ENCODE measurements around the gene ADORA1.

ADORA1 gene

GRCh38 chr1:203144661-203145060 is 17.1 kb downstream of the ADORA1 start:
- FAIRE-seq (no peak), DNase-seq (ENCODE audit: insufficient read length, low spot score) (no peak)
- TF ChIP-seq PAX5 (IDR thresholded peaks at IDR 0.05; ENCODE audit: insufficient read depth, low read length, severe bottlenecking) (no peak), SPI1 (IDR thresholded peaks at IDR 0.05; ENCODE audit: low read depth, low read length) (no peak), POLR2A (IDR thresholded peaks at IDR 0.05; ENCODE audit: low read depth, low read length) (no peak), POU2F2 (IDR thresholded peaks at IDR 0.05; ENCODE audit: low read depth, low read length) (no peak), POLR2AphosphoS5 (IDR thresholded peaks at IDR 0.05; ENCODE audit: low read depth, low read length) (no peak), TAF1 (IDR thresholded peaks at IDR 0.05; ENCODE audit: low read depth, low read length) (no peak)

GRCh38 chr1:203145321-203146041 is 18.0 kb downstream of the ADORA1 start:
- TF ChIP-seq POLR2AphosphoS5 (IDR thresholded peaks at IDR 0.05; ENCODE audit: low read depth, low read length) = no peak
- no peak for TF ChIP-seq SPI1 (IDR thresholded peaks at IDR 0.05; ENCODE audit: low read depth, low read length)
- no peak for TF ChIP-seq POU2F2 (IDR thresholded peaks at IDR 0.05; ENCODE audit: low read depth, low read length)
- TF ChIP-seq POLR2A (IDR thresholded peaks at IDR 0.05; ENCODE audit: low read depth, low read length) = no peak
- no peak for TF ChIP-seq PAX5 (IDR thresholded peaks at IDR 0.05; ENCODE audit: insufficient read depth, low read length, severe bottlenecking)
- no peak for TF ChIP-seq TAF1 (IDR thresholded peaks at IDR 0.05; ENCODE audit: low read depth, low read length)
- DNase-seq (ENCODE audit: insufficient read length, low spot score) (no peak), FAIRE-seq (no peak)

- no peak for TF ChIP-seq SPI1 (IDR thresholded peaks at IDR 0.05; ENCODE audit: low read depth, low read length)
- no peak for TF ChIP-seq POLR2AphosphoS5 (IDR thresholded peaks at IDR 0.05; ENCODE audit: low read depth, low read length)
- TF ChIP-seq TAF1 (IDR thresholded peaks at IDR 0.05; ENCODE audit: low read depth, low read length) = no peak
- no peak for TF ChIP-seq POU2F2 (IDR thresholded peaks at IDR 0.05; ENCODE audit: low read depth, low read length)
These were observed 18.5 kb downstream of the ADORA1 start for GRCh38 chr1:203146042-203146369.

GRCh38 chr1:203146537-203146936 is 19.0 kb downstream of the ADORA1 start:
- no peak for DNase-seq (ENCODE audit: insufficient read length, low spot score)
- TF ChIP-seq TAF1 (IDR thresholded peaks at IDR 0.05; ENCODE audit: low read depth, low read length) (no peak), POU2F2 (IDR thresholded peaks at IDR 0.05; ENCODE audit: low read depth, low read length) (no peak), SPI1 (IDR thresholded peaks at IDR 0.05; ENCODE audit: low read depth, low read length) (no peak), POLR2AphosphoS5 (IDR thresholded peaks at IDR 0.05; ENCODE audit: low read depth, low read length) (no peak), POLR2A (IDR thresholded peaks at IDR 0.05; ENCODE audit: low read depth, low read length) (no peak), PAX5 (IDR thresholded peaks at IDR 0.05; ENCODE audit: insufficient read depth, low read length, severe bottlenecking) (no peak)
- no peak for FAIRE-seq

More at GRCh38 chr1:203146042-203146369, 18.5 kb downstream of the ADORA1 start:
- FAIRE-seq = no peak
- no peak for DNase-seq (ENCODE audit: insufficient read length, low spot score)

- FAIRE-seq (no peak), DNase-seq (ENCODE audit: insufficient read length, low spot score) (no peak)
- TF ChIP-seq TAF1 (IDR thresholded peaks at IDR 0.05; ENCODE audit: low read depth, low read length) (no peak), POLR2AphosphoS5 (IDR thresholded peaks at IDR 0.05; ENCODE audit: low read depth, low read length) (no peak), POU2F2 (IDR thresholded peaks at IDR 0.05; ENCODE audit: low read depth, low read length) (no peak), SPI1 (IDR thresholded peaks at IDR 0.05; ENCODE audit: low read depth, low read length) (no peak), POLR2A (IDR thresholded peaks at IDR 0.05; ENCODE audit: low read depth, low read length) (no peak), PAX5 (IDR thresholded peaks at IDR 0.05; ENCODE audit: insufficient read depth, low read length, severe bottlenecking) (no peak)
These were observed 19.9 kb downstream of the ADORA1 start for GRCh38 chr1:203147376-203147775.

- no peak for FAIRE-seq
- no peak for DNase-seq (ENCODE audit: insufficient read length, low spot score)
- no peak for TF ChIP-seq POU2F2 (IDR thresholded peaks at IDR 0.05; ENCODE audit: low read depth, low read length)
- TF ChIP-seq TAF1 (IDR thresholded peaks at IDR 0.05; ENCODE audit: low read depth, low read length) = no peak
- TF ChIP-seq PAX5 (IDR thresholded peaks at IDR 0.05; ENCODE audit: insufficient read depth, low read length, severe bottlenecking) = no peak
- TF ChIP-seq POLR2AphosphoS5 (IDR thresholded peaks at IDR 0.05; ENCODE audit: low read depth, low read length) = no peak
- TF ChIP-seq SPI1 (IDR thresholded peaks at IDR 0.05; ENCODE audit: low read depth, low read length) = no peak
- no peak for TF ChIP-seq POLR2A (IDR thresholded peaks at IDR 0.05; ENCODE audit: low read depth, low read length)
These were observed 20.6 kb downstream of the ADORA1 start for GRCh38 chr1:203148127-203148526.

- FAIRE-seq (no peak), DNase-seq (ENCODE audit: insufficient read length, low spot score) (no peak)
- TF ChIP-seq POU2F2 (IDR thresholded peaks at IDR 0.05; ENCODE audit: low read depth, low read length) = no peak
- no peak for TF ChIP-seq PAX5 (IDR thresholded peaks at IDR 0.05; ENCODE audit: insufficient read depth, low read length, severe bottlenecking)
- no peak for TF ChIP-seq POLR2AphosphoS5 (IDR thresholded peaks at IDR 0.05; ENCODE audit: low read depth, low read length)
- no peak for TF ChIP-seq POLR2A (IDR thresholded peaks at IDR 0.05; ENCODE audit: low read depth, low read length)
These were observed 21.1 kb downstream of the ADORA1 start for GRCh38 chr1:203148579-203148978.

GRCh38 chr1:203149188-203149840 is 21.8 kb downstream of the ADORA1 start:
- FAIRE-seq (no peak), DNase-seq (ENCODE audit: insufficient read length, low spot score) (no peak)
- TF ChIP-seq POLR2A (IDR thresholded peaks at IDR 0.05; ENCODE audit: low read depth, low read length) (no peak), SPI1 (IDR thresholded peaks at IDR 0.05; ENCODE audit: low read depth, low read length) (no peak), POU2F2 (IDR thresholded peaks at IDR 0.05; ENCODE audit: low read depth, low read length) (no peak), TAF1 (IDR thresholded peaks at IDR 0.05; ENCODE audit: low read depth, low read length) (no peak), POLR2AphosphoS5 (IDR thresholded peaks at IDR 0.05; ENCODE audit: low read depth, low read length) (no peak), PAX5 (IDR thresholded peaks at IDR 0.05; ENCODE audit: insufficient read depth, low read length, severe bottlenecking) (no peak)

- FAIRE-seq (no peak), DNase-seq (ENCODE audit: insufficient read length, low spot score) (no peak)
- TF ChIP-seq POU2F2 (IDR thresholded peaks at IDR 0.05; ENCODE audit: low read depth, low read length) = no peak
- no peak for TF ChIP-seq POLR2AphosphoS5 (IDR thresholded peaks at IDR 0.05; ENCODE audit: low read depth, low read length)
These were observed 23.2 kb downstream of the ADORA1 start for GRCh38 chr1:203150511-203151297.
